HEK293T (cell line): ENCODE measurements around the gene RGS3.

Experiments used
- CTBP1 ChIP-seq: fragments of 450-650 bp; IDR thresholded peaks from 2 replicates; pipeline ENCODE4 v1.6.1; 2016; ENCODE audit warnings: borderline replicate concordance
- FOXM1 ChIP-seq: fragments of 450-650 bp; IDR thresholded peaks from 2 replicates; pipeline ENCODE4 v1.6.1; 2017; ENCODE audit warnings: mild to moderate bottlenecking, borderline replicate concordance
- NFRKB ChIP-seq: fragments of 450-650 bp; IDR thresholded peaks from 2 replicates; pipeline ENCODE4 v1.6.1; 2016; ENCODE audit warnings: mild to moderate bottlenecking, moderate library complexity
- SUZ12 ChIP-seq: fragments of 450-650 bp; IDR thresholded peaks from 2 replicates; pipeline ENCODE4 v1.6.1; 2016; ENCODE audit warnings: mild to moderate bottlenecking
- TARDBP ChIP-seq: fragments of 450-650 bp; IDR thresholded peaks from 2 replicates; pipeline ENCODE4 v1.6.1; 2016
- ZNF384 ChIP-seq: fragments of 450-650 bp; IDR thresholded peaks from 2 replicates; pipeline ENCODE4 v1.6.1; 2016

DNA sequence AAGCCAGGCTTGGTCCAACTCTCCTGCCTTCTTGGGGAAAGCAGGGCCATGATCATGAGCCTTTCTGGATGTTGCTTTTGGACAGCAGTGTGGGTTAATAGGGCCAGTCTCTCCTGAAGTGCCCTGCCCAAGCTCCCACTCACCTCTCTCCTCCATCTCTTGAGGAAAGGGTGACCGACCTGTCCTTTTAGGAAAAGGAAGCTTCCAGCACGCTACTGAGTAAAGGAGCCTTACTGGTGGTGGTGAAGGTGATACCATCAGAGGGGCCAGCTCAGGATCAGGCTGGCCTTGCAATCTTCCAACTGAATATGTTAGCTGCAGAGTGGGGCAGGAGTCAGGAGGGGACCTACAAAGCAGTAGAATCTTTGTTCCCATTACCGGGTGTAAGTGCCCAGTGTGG is 2.2 kb upstream of the RGS3 start:
- TF ChIP-seq ZNF384 (no peak), SUZ12 (no peak), CTBP1 (no peak), FOXM1 (no peak), TARDBP (no peak), NFRKB (no peak)
